Activated CD4-positive, alpha-beta memory T cell treated with anti-CD3 and anti-CD28 coated beads for 36 hours (primary cell): ENCODE measurements around the gene AP4S1. TPM values are rescaled to one million over a fixed set of nuclear protein-coding genes. Genes with fewer than 3 reads are reported as not detected.
"Not testable (repeated sequence)": the region's sequence is repeated elsewhere in the genome, so short reads cannot be mapped to it uniquely, and the experiment has no call there.

Experiments
- CTCF ChIA-PET: fragments of 350-600 bp; sonication (Branson Sonifier 250); formaldehyde crosslinking; loops from one replicate; lab custom pipeline; 2021; ENCODE audit warnings: antibody characterized with exemption, inconsistent platforms; lab: Charles Lee
- POLR2A ChIA-PET: fragments of 350-600 bp; sonication (Branson Sonifier 250); formaldehyde crosslinking; loops from one replicate; lab custom pipeline; 2021; ENCODE audit warnings: antibody characterized with exemption; lab: Charles Lee
- DNase-seq: peaks from one replicate; pipeline ENCODE4 v3.0.0-alpha.2; 2020
- H3K27ac Mint-ChIP-seq: one replicate; pipeline ENCODE4 v1.8.0; 2021; ENCODE audit warnings: mixed read lengths
- H3K27me3 Mint-ChIP-seq: one replicate; pipeline ENCODE4 v1.8.0; 2021; ENCODE audit warnings: mixed read lengths
- H3K36me3 Mint-ChIP-seq: one replicate; pipeline ENCODE4 v1.8.0; 2021; ENCODE audit warnings: mixed read lengths
- H3K4me1 Mint-ChIP-seq: one replicate; pipeline ENCODE4 v1.8.0; 2021; ENCODE audit warnings: low read depth, mixed read lengths
- H3K4me3 Mint-ChIP-seq: one replicate; pipeline ENCODE4 v1.8.0; 2021; ENCODE audit warnings: mild to moderate bottlenecking, mixed read lengths
- H3K9me3 Mint-ChIP-seq: one replicate; pipeline ENCODE4 v1.8.0; 2021; ENCODE audit warnings: mixed read lengths
- intact Hi-C: fragments of 100-400 bp; cut with micrococcal nuclease; formaldehyde crosslinking; loops from one replicate; pipeline ENCODE4 v1.15.1; 2023
- total RNA-seq, 2 experiments: library from RNA; stranded (reverse); gene quantifications; one replicate each; pipeline ENCODE4 v1.2.3, GENCODE V29; 2021

Gene AP4S1
- total RNA-seq, 2 experiments from 2014 or later: 3.9 to 5.9 TPM

- H3K36me3 Mint-ChIP-seq: peaks cover 12% of the 10 kb centered on the region
Measured at GRCh38 chr14:31071151-31071550, 45.7 kb downstream of the AP4S1 start.

DNA sequence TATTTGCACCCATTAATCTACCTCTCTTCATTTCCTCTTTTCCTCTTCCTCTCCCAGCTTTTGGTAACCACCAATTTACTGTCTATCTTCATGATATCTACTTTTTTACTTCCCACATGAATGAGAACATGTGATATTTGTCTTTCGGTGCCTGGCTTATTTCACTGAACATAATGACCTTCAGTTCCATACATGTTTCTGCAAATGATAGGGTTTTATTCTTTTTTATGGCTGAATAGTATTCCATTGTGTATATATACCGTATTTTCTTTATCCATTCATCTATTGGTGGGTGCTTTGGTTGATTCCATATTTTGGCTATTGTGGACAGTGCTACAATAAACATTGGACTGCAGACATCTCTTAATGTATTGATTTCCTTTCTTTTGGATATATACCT lies 49.7 kb downstream of the AP4S1 start:
- H3K36me3 Mint-ChIP-seq: peaks cover 12% of the 10 kb centered on the region
- peaks cover 4% of the 10 kb centered on the region for H3K9me3 Mint-ChIP-seq
- CTCF ChIA-PET: no interaction called here
- H3K4me1 Mint-ChIP-seq: no peaks in the 10 kb centered on the region
- H3K27me3 Mint-ChIP-seq: no peaks in the 10 kb centered on the region
- intact Hi-C loops: no loop called here
- no peak overlapping the region for H3K27ac Mint-ChIP-seq
- H3K4me3 Mint-ChIP-seq: no peak overlapping the region
- POLR2A ChIA-PET: no interaction called here
- no peak for DNase-seq

More at GRCh38 chr14:31071151-31071550, 45.7 kb downstream of the AP4S1 start:
- no peak overlapping the region for H3K27ac Mint-ChIP-seq
- H3K4me1 Mint-ChIP-seq: no peaks in the 10 kb centered on the region
- CTCF ChIA-PET: no interaction called here
- H3K27me3 Mint-ChIP-seq: no peaks in the 10 kb centered on the region
- DNase-seq: no peak
- peaks cover 4% of the 10 kb centered on the region for H3K9me3 Mint-ChIP-seq
- H3K4me3 Mint-ChIP-seq: no peak overlapping the region
- POLR2A ChIA-PET: no interaction called here
- intact Hi-C loops: no loop called here

DNA sequence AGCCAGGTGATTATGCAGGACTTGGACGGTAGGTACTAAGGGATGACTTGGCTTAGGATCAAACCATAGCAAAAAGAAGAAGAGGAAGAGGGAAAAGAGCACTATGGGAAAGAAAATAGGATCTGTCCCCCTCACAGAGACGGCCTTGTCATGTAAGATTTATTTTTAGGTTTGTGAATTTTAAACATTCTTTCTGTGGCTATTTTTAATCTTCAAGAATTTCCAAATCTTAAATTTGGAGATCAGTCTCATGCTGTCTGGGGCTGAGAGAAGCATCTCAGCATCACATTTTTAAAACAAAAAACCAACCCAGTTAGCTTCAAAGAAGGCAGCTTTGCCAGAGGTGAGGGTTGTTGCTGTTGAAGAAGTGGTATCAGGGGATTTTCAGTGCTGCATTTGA lies 53.3 kb downstream of the AP4S1 start:
- no peak for DNase-seq
- peaks cover 7% of the 10 kb centered on the region for H3K36me3 Mint-ChIP-seq
- POLR2A ChIA-PET: no interaction called here
- H3K4me1 Mint-ChIP-seq: no peaks in the 10 kb centered on the region
- peaks cover 4% of the 10 kb centered on the region for H3K9me3 Mint-ChIP-seq
- CTCF ChIA-PET: no interaction called here
- no peak overlapping the region for H3K27ac Mint-ChIP-seq
- H3K27me3 Mint-ChIP-seq: no peaks in the 10 kb centered on the region
- intact Hi-C loops: no loop called here
- H3K4me3 Mint-ChIP-seq: no peak overlapping the region

GRCh38 chr14:31080056-31080455 lies 54.6 kb downstream of the AP4S1 start:
- no peak overlapping the region for H3K4me3 Mint-ChIP-seq
- intact Hi-C loops: no loop called here
- no peaks in the 10 kb centered on the region for H3K4me1 Mint-ChIP-seq
- H3K9me3 Mint-ChIP-seq: peaks cover 3% of the 10 kb centered on the region
- H3K27me3 Mint-ChIP-seq: no peaks in the 10 kb centered on the region
- CTCF ChIA-PET: interaction anchor here (1.1 to 1.5 kb wide), 2 partner anchors 8 to 100 kb away, joined by 4 to 6 read pairs; no protein-coding TSS in a partner anchor
- peaks cover 5% of the 10 kb centered on the region for H3K36me3 Mint-ChIP-seq
- no peak for DNase-seq
- H3K27ac Mint-ChIP-seq: no peak overlapping the region
- POLR2A ChIA-PET: no interaction called here

DNA sequence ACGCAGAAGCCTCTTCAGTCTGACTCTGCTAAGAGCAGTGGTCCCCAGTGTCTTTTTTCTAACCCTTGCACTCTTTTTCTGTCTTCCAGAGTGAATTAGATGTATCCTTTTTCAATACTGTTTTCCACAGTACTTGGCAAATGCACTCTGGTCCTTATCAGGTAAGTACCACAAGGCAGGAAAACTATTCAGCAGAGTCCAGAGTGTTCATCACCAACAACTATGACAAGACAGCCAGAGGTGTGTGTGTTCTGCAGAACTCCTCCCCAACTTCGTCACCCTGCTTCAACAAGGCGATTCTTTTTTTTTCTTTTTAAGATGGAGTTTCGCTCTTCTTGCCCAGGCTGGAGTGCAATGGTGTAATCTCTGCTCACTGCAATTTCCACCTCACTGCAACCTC lies 55.0 kb downstream of the AP4S1 start:
- ChIA-PET POLR2A (no interaction called here), CTCF (interaction anchor here (0.6 to 1.5 kb wide), 2 partner anchors 101 to 441 kb away, joined by 3 to 6 read pairs; no protein-coding TSS in a partner anchor)
- no peak overlapping the region for H3K4me3 Mint-ChIP-seq
- no peak overlapping the region for H3K27ac Mint-ChIP-seq
- peaks cover under 1% of the 10 kb centered on the region for H3K36me3 Mint-ChIP-seq
- DNase-seq: no peak
- no peaks in the 10 kb centered on the region for H3K9me3 Mint-ChIP-seq
- intact Hi-C loops: no loop called here
- no peaks in the 10 kb centered on the region for H3K27me3 Mint-ChIP-seq
- no peaks in the 10 kb centered on the region for H3K4me1 Mint-ChIP-seq

- POLR2A ChIA-PET: no interaction called here
- CTCF ChIA-PET: interaction anchor here (1.5 to 2.2 kb wide), 2 partner anchors 103 to 106 kb away, joined by 21 to 23 read pairs; no protein-coding TSS in a partner anchor
Measured at GRCh38 chr14:31083781-31084180, 58.3 kb downstream of the AP4S1 start.

GRCh38 chr14:31084385-31084784 lies 58.9 kb downstream of the AP4S1 start:
- Mint-ChIP-seq H3K27me3 (no peaks in the 10 kb centered on the region), H3K4me3 (no peak overlapping the region), H3K9me3 (no peaks in the 10 kb centered on the region), H3K36me3 (no peaks in the 10 kb centered on the region), H3K27ac (no peak overlapping the region), H3K4me1 (no peaks in the 10 kb centered on the region)
- DNase-seq: no peak
- intact Hi-C loops: no loop called here
- CTCF ChIA-PET: no interaction called here
- POLR2A ChIA-PET: no interaction called here

More at GRCh38 chr14:31083781-31084180, 58.3 kb downstream of the AP4S1 start:
- Mint-ChIP-seq H3K4me3 (no peak overlapping the region), H3K4me1 (no peaks in the 10 kb centered on the region), H3K36me3 (no peaks in the 10 kb centered on the region), H3K9me3 (no peaks in the 10 kb centered on the region), H3K27me3 (no peaks in the 10 kb centered on the region), H3K27ac (no peak overlapping the region)
- intact Hi-C loops: loop anchor here (2.0 kb wide), 1 partner anchor 273 kb away; no protein-coding TSS in a partner anchor
- DNase-seq: no peak

- Mint-ChIP-seq H3K4me1 (no peaks in the 10 kb centered on the region), H3K27ac (no peak overlapping the region), H3K27me3 (no peaks in the 10 kb centered on the region), H3K36me3 (no peaks in the 10 kb centered on the region), H3K9me3 (no peaks in the 10 kb centered on the region), H3K4me3 (no peak overlapping the region)
- DNase-seq: no peak
- CTCF ChIA-PET: interaction anchor here (0.8 kb wide), 1 partner anchor 152 kb away, joined by 3 read pairs; no protein-coding TSS in a partner anchor
- POLR2A ChIA-PET: no interaction called here
- intact Hi-C loops: no loop called here
Measured at GRCh38 chr14:31085027-31085426, 59.6 kb downstream of the AP4S1 start.

GRCh38 chr14:31086466-31086865 lies 61.0 kb downstream of the AP4S1 start:
- H3K27me3 Mint-ChIP-seq, POLR2A ChIA-PET, H3K9me3 Mint-ChIP-seq, intact Hi-C loops, DNase-seq, H3K36me3 Mint-ChIP-seq, H3K4me1 Mint-ChIP-seq, H3K4me3 Mint-ChIP-seq, H3K27ac Mint-ChIP-seq: not testable (repeated sequence)
- CTCF ChIA-PET: interaction anchor here (1.1 to 1.6 kb wide), 4 partner anchors 9 to 107 kb away, joined by 3 to 7 read pairs (median 3); no protein-coding TSS in a partner anchor

GRCh38 chr14:31090883-31091764 lies 65.7 kb downstream of the AP4S1 start:
- H3K4me1 Mint-ChIP-seq: no peaks in the 10 kb centered on the region
- intact Hi-C loops: no loop called here
- no peak overlapping the region for H3K27ac Mint-ChIP-seq
- H3K36me3 Mint-ChIP-seq: no peaks in the 10 kb centered on the region
- no peaks in the 10 kb centered on the region for H3K9me3 Mint-ChIP-seq
- H3K4me3 Mint-ChIP-seq: no peak overlapping the region
- ChIA-PET POLR2A (no interaction called here), CTCF (interaction anchor here (1.0 kb wide), 1 partner anchor 9 kb away, joined by 4 read pairs; no protein-coding TSS in a partner anchor)
- no peaks in the 10 kb centered on the region for H3K27me3 Mint-ChIP-seq
- no peak for DNase-seq

- ChIA-PET POLR2A (no interaction called here), CTCF (no interaction called here)
- intact Hi-C loops: no loop called here
- no peak overlapping the region for H3K4me3 Mint-ChIP-seq
- DNase-seq: no peak
- H3K27ac Mint-ChIP-seq: no peak overlapping the region
- H3K36me3 Mint-ChIP-seq: no peaks in the 10 kb centered on the region
- H3K9me3 Mint-ChIP-seq: no peaks in the 10 kb centered on the region
- H3K27me3 Mint-ChIP-seq: no peaks in the 10 kb centered on the region
- H3K4me1 Mint-ChIP-seq: no peaks in the 10 kb centered on the region
Measured at GRCh38 chr14:31092160-31092708, 66.8 kb downstream of the AP4S1 start.
